Activated naive CD4-positive, alpha-beta T cell treated with anti-CD3 and anti-CD28 coated beads, Interleukin-2, amount 50 U/mL, for 24 hours (primary cell): ENCODE results near the gene COL27A1.

Experiments
- H3K27ac Mint-ChIP-seq: one replicate; pipeline ENCODE4 v1.8.0; 2021; ENCODE audit warnings: mild to moderate bottlenecking, mixed read lengths
- H3K27me3 Mint-ChIP-seq: one replicate; pipeline ENCODE4 v1.8.0; 2021; ENCODE audit warnings: mixed read lengths
- H3K36me3 Mint-ChIP-seq: one replicate; pipeline ENCODE4 v1.8.0; 2021; ENCODE audit warnings: mixed read lengths
- H3K4me1 Mint-ChIP-seq: one replicate; pipeline ENCODE4 v1.8.0; 2021; ENCODE audit warnings: mixed read lengths
- H3K4me3 Mint-ChIP-seq: one replicate; pipeline ENCODE4 v1.8.0; 2021; ENCODE audit warnings: mild to moderate bottlenecking, mixed read lengths
- H3K9me3 Mint-ChIP-seq: one replicate; pipeline ENCODE4 v1.8.0; 2021; ENCODE audit warnings: mixed read lengths

The COL27A1 gene

GRCh38 chr9:114341152-114341830 lies 186.0 kb downstream of the COL27A1 start:
- no peaks in the 10 kb centered on the region for H3K9me3 Mint-ChIP-seq
- H3K4me1 Mint-ChIP-seq: peaks cover 4% of the 10 kb centered on the region
- H3K4me3 Mint-ChIP-seq: no peak overlapping the region
- H3K27me3 Mint-ChIP-seq: no peaks in the 10 kb centered on the region
- peaks cover 8% of the 10 kb centered on the region for H3K36me3 Mint-ChIP-seq
- H3K27ac Mint-ChIP-seq: peak overlapping the region; percentile 83

GRCh38 chr9:114341991-114342390 lies 186.7 kb downstream of the COL27A1 start:
- no peak overlapping the region for H3K4me3 Mint-ChIP-seq
- H3K27me3 Mint-ChIP-seq: no peaks in the 10 kb centered on the region
- H3K27ac Mint-ChIP-seq: no peak overlapping the region
- no peaks in the 10 kb centered on the region for H3K9me3 Mint-ChIP-seq
- H3K36me3 Mint-ChIP-seq: peaks cover 10% of the 10 kb centered on the region
- peaks cover 8% of the 10 kb centered on the region for H3K4me1 Mint-ChIP-seq

- peak overlapping the region; percentile 86 for H3K27ac Mint-ChIP-seq
- H3K4me1 Mint-ChIP-seq: peaks cover 9% of the 10 kb centered on the region
- no peak overlapping the region for H3K4me3 Mint-ChIP-seq
- H3K36me3 Mint-ChIP-seq: peaks cover 10% of the 10 kb centered on the region
- H3K27me3 Mint-ChIP-seq: no peaks in the 10 kb centered on the region
- H3K9me3 Mint-ChIP-seq: no peaks in the 10 kb centered on the region
These were observed 187.6 kb downstream of the COL27A1 start for GRCh38 chr9:114342755-114343440.

- Mint-ChIP-seq H3K9me3 (no peaks in the 10 kb centered on the region), H3K36me3 (peaks cover 15% of the 10 kb centered on the region), H3K27me3 (no peaks in the 10 kb centered on the region), H3K4me3 (no peak overlapping the region), H3K4me1 (peaks cover 16% of the 10 kb centered on the region), H3K27ac (peak overlapping the region; percentile 86)
These were observed 188.3 kb downstream of the COL27A1 start for GRCh38 chr9:114343471-114344187.

GRCh38 chr9:114344188-114344566 lies 188.8 kb downstream of the COL27A1 start:
- H3K9me3 Mint-ChIP-seq: no peaks in the 10 kb centered on the region
- H3K4me1 Mint-ChIP-seq: peaks cover 21% of the 10 kb centered on the region
- H3K36me3 Mint-ChIP-seq: peaks cover 16% of the 10 kb centered on the region
- no peak overlapping the region for H3K4me3 Mint-ChIP-seq
- peak overlapping the region; percentile 32 for H3K27ac Mint-ChIP-seq
- no peaks in the 10 kb centered on the region for H3K27me3 Mint-ChIP-seq

- Mint-ChIP-seq H3K4me1 (peaks cover 27% of the 10 kb centered on the region), H3K27ac (peak overlapping the region; percentile 73), H3K36me3 (peaks cover 21% of the 10 kb centered on the region), H3K4me3 (no peak overlapping the region), H3K27me3 (no peaks in the 10 kb centered on the region), H3K9me3 (no peaks in the 10 kb centered on the region)
These were observed 189.4 kb downstream of the COL27A1 start for GRCh38 chr9:114344692-114345091.

GRCh38 chr9:114345493-114346065 lies 190.2 kb downstream of the COL27A1 start:
- Mint-ChIP-seq H3K9me3 (no peaks in the 10 kb centered on the region), H3K36me3 (peaks cover 26% of the 10 kb centered on the region), H3K4me3 (no peak overlapping the region), H3K27ac (peak overlapping the region; percentile 30), H3K27me3 (no peaks in the 10 kb centered on the region), H3K4me1 (peaks cover 36% of the 10 kb centered on the region)

- peak overlapping the region; percentile 19 for H3K27ac Mint-ChIP-seq
These were observed 190.8 kb downstream of the COL27A1 start for GRCh38 chr9:114346146-114346545.

GRCh38 chr9:114347675-114348074 lies 192.3 kb downstream of the COL27A1 start:
- Mint-ChIP-seq H3K36me3 (peaks cover 21% of the 10 kb centered on the region), H3K27me3 (no peaks in the 10 kb centered on the region), H3K9me3 (no peaks in the 10 kb centered on the region), H3K4me3 (no peak overlapping the region), H3K27ac (no peak overlapping the region), H3K4me1 (peaks cover 45% of the 10 kb centered on the region)

More at GRCh38 chr9:114346146-114346545, 190.8 kb downstream of the COL27A1 start:
- no peak overlapping the region for H3K4me3 Mint-ChIP-seq
- H3K36me3 Mint-ChIP-seq: peaks cover 24% of the 10 kb centered on the region
- H3K4me1 Mint-ChIP-seq: peaks cover 41% of the 10 kb centered on the region
- no peaks in the 10 kb centered on the region for H3K27me3 Mint-ChIP-seq
- H3K9me3 Mint-ChIP-seq: no peaks in the 10 kb centered on the region

- H3K9me3 Mint-ChIP-seq: no peaks in the 10 kb centered on the region
- H3K4me1 Mint-ChIP-seq: peaks cover 51% of the 10 kb centered on the region
- H3K36me3 Mint-ChIP-seq: peaks cover 21% of the 10 kb centered on the region
- H3K4me3 Mint-ChIP-seq: no peak overlapping the region
- no peaks in the 10 kb centered on the region for H3K27me3 Mint-ChIP-seq
- H3K27ac Mint-ChIP-seq: peak overlapping the region; percentile 100
These were observed 193.0 kb downstream of the COL27A1 start for GRCh38 chr9:114348261-114348905.

GRCh38 chr9:114348906-114349482 lies 193.7 kb downstream of the COL27A1 start:
- Mint-ChIP-seq H3K4me1 (peaks cover 55% of the 10 kb centered on the region), H3K36me3 (peaks cover 21% of the 10 kb centered on the region), H3K9me3 (no peaks in the 10 kb centered on the region)

GRCh38 chr9:114349713-114350480 lies 194.6 kb downstream of the COL27A1 start:
- Mint-ChIP-seq H3K4me3 (peak overlapping the region; percentile 78), H3K9me3 (no peaks in the 10 kb centered on the region), H3K27me3 (no peaks in the 10 kb centered on the region), H3K4me1 (peaks cover 55% of the 10 kb centered on the region), H3K27ac (peak overlapping the region; percentile 100), H3K36me3 (peaks cover 21% of the 10 kb centered on the region)

More at GRCh38 chr9:114348906-114349482, 193.7 kb downstream of the COL27A1 start:
- H3K27ac Mint-ChIP-seq: peak overlapping the region; percentile 100
- H3K4me3 Mint-ChIP-seq: peak overlapping the region; percentile 78
- H3K27me3 Mint-ChIP-seq: no peaks in the 10 kb centered on the region

GRCh38 chr9:114350636-114351401 lies 195.5 kb downstream of the COL27A1 start:
- no peaks in the 10 kb centered on the region for H3K9me3 Mint-ChIP-seq
- no peaks in the 10 kb centered on the region for H3K27me3 Mint-ChIP-seq
- peaks cover 18% of the 10 kb centered on the region for H3K36me3 Mint-ChIP-seq
- H3K27ac Mint-ChIP-seq: peak overlapping the region; percentile 100
- H3K4me3 Mint-ChIP-seq: peak overlapping the region; percentile 13
- H3K4me1 Mint-ChIP-seq: peaks cover 55% of the 10 kb centered on the region

GRCh38 chr9:114351932-114352331 lies 196.6 kb downstream of the COL27A1 start:
- H3K4me3 Mint-ChIP-seq: no peak overlapping the region
- peaks cover 56% of the 10 kb centered on the region for H3K4me1 Mint-ChIP-seq
- peak overlapping the region; percentile 66 for H3K27ac Mint-ChIP-seq
- H3K36me3 Mint-ChIP-seq: peaks cover 16% of the 10 kb centered on the region
- H3K27me3 Mint-ChIP-seq: no peaks in the 10 kb centered on the region
- H3K9me3 Mint-ChIP-seq: no peaks in the 10 kb centered on the region
